Effector memory CD4-positive, alpha-beta T cell (primary cell): ENCODE results near the gene SLC41A3.

Experiments used
- DNase-seq, 3 donors: peaks; one replicate each; pipeline ENCODE4 v3.0.0-alpha.2; 2020
- H3K27ac ChIP-seq: 2 replicates; pipeline ENCODE4 v1.7.0; 2013; ENCODE audit warnings: mild to moderate bottlenecking, low read length, moderate library complexity; ENCODE audit not compliant: insufficient read depth, poor library complexity, severe bottlenecking
- H3K27me3 ChIP-seq: replicated peaks from 2 replicates; pipeline ENCODE4 v1.7.0; 2013; ENCODE audit warnings: mild to moderate bottlenecking, low read length; ENCODE audit not compliant: insufficient read depth, control insufficient read depth, poor library complexity, severe bottlenecking
- H3K36me3 ChIP-seq: 2 replicates; pipeline ENCODE4 v1.7.0; 2013; ENCODE audit warnings: mild to moderate bottlenecking, low read length, moderate library complexity; ENCODE audit not compliant: control insufficient read depth, insufficient read depth
- H3K4me1 ChIP-seq: 2 replicates; pipeline ENCODE4 v1.7.0; 2013; ENCODE audit warnings: low read length, mild to moderate bottlenecking; ENCODE audit not compliant: control insufficient read depth, insufficient read depth, poor library complexity, severe bottlenecking
- H3K4me3 ChIP-seq: 2 replicates; pipeline ENCODE4 v1.7.0; 2013; ENCODE audit warnings: low read length, low read depth, mild to moderate bottlenecking; ENCODE audit not compliant: insufficient read depth, poor library complexity, severe bottlenecking
- H3K9me3 ChIP-seq: 2 replicates; pipeline ENCODE4 v1.7.0; 2013; ENCODE audit warnings: mild to moderate bottlenecking, low read length, moderate library complexity; ENCODE audit not compliant: control insufficient read depth

SLC41A3 gene

DNA sequence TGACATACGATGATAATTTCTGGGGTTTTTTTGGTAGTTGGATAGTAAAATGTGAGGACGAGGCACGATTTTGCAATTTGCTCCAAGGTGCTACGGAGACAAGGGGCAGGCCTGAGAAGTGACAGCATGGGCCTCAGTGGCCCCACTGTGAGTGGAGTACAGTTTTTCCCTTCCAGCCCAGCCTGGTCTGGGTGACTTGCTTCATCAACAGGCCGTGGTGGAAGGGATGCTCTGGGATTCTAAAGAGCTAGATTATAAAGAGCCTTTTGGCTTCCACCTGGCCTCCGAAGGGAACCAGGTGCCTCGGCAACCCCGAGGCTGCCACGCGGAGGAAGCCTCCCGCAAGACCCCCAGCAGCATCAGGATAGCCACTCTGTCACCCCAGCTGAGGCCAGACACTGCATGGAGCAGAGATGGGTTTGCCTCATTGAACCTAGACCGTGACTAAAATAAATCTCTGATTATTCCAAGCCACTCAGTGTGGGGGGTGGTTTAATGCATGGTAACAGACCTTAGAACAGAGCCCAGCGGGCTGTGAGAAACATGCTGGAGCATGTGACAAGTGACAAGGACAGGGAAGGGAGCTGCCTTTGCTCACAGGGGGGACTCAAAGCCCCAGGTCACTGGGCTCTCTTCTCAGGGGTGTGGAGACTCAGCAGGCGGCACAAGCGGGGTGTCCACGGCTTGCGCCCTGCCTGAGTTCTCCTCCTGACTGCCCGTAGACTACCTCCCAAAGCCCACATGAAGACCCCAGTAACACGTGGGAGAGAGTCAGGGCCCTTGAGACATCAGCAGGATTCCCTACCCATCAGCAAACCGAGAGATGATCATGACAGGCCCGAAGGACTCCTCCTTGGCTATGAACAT is 22.6 kb upstream of the SLC41A3 start:
- no peaks in the 10 kb centered on the region for H3K4me1 ChIP-seq
- DNase-seq, result no peak
- no peak overlapping the region for H3K4me3 ChIP-seq
- H3K9me3 ChIP-seq, result no peaks in the 10 kb centered on the region
- no peaks in the 10 kb centered on the region for H3K36me3 ChIP-seq
- no peaks in the 10 kb centered on the region for H3K27me3 ChIP-seq
- H3K27ac ChIP-seq, result no peak overlapping the region

DNA sequence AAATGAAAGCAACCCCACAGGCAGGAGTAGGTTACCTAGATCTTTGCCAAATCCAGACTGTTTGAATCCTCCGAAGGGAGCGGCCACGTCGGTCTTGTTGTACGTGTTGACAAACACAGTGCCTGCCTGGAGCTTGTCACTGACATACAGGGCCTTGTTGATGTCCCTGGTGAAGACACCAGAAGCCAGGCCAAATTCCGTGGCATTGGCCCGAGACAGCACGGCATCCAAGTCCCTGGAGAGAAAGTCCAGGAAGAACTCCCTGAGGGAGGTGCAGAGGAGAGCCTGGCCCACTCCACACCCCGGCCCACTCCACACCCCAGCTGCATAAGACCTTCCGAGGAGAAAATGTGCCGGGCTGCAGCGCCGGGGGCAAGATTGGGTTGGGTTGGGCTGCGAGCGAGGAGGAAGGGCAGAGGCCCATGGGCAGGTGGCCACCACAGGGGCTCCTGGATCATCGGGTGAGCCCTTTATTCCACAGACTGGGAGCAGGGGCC is 21.8 kb upstream of the SLC41A3 start:
- Histone ChIP-seq H3K4me1 (no peaks in the 10 kb centered on the region), H3K36me3 (no peaks in the 10 kb centered on the region), H3K27ac (no peak overlapping the region), H3K27me3 (no peaks in the 10 kb centered on the region), H3K9me3 (no peaks in the 10 kb centered on the region), H3K4me3 (no peak overlapping the region)
- no peak for DNase-seq

DNA sequence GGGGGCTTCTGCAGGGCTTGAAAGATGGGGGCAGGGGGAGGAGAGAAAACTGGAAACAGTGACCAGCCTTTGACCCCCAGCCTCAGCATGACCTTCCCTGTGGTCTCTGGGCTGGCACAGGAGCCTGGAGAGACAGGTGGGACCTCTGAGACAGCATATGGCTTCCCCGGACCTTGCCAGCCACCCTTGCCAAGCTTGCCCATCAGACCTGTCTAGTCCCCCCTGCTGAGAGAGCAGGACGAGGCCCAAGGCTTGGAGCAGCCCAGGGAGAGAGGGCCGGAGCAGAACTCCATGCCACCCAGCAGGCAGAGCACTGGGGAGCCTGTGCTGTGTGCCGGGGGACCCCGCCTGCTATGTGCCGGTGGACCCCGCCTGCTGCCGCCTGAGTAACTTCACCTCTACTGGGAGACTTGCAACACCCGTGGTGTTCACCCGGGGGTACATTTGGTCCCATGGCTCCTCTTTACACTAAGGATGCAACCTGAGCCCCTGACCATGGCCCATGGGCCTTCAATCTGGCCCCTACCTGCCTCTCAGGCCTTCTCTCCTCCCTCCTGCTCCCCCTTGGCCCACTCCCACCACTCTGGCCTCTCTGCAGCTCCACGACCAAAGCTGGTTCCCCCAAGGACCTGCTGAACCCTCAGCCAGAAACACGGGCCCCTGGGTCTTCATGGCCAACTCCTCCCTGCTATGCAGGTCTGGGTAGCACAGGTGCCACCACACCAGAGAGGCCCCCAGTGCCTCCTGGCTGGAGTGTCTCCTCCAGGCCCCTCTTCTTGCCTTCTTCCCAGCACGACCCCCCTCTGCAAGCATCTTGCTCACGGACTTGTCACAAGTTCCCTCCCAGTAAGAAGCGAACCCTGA is 21.1 kb upstream of the SLC41A3 start:
- DNase-seq, result no peak
- no peaks in the 10 kb centered on the region for H3K4me1 ChIP-seq
- H3K27ac ChIP-seq, result no peak overlapping the region
- no peak overlapping the region for H3K4me3 ChIP-seq
- H3K36me3 ChIP-seq, result no peaks in the 10 kb centered on the region
- H3K27me3 ChIP-seq, result no peaks in the 10 kb centered on the region
- no peaks in the 10 kb centered on the region for H3K9me3 ChIP-seq

DNA sequence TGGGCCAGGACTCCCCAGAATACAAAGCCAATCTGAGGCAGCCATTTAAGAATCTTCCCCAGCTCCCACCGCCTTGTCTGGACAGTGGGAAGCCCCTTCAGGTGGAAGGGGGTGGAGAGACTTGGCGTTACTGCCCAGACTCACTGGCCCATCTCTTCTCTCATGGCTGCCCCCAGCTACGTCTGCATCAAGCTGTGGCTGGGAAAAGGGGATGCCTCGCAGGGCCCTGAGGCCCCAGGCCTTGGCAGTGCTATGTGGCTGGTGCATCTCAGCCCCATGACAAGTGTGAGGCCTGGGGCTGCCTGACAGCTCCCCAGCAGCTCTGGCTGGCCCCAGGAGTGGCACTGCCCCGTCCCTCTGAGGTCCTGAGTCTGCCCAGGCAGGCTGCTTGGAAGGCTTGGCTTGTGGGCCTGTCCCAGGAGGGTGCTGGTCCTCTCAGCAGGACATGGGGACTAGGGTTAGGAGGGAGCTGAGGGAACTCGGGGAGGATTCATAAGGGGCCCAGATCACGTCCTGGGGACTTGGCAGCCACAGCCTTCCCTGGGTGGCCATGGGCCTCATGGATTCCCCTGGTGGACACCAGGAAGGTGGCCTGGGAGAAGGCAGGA is 20.2 kb upstream of the SLC41A3 start:
- DNase-seq, result no peak
- no peaks in the 10 kb centered on the region for H3K4me1 ChIP-seq
- H3K36me3 ChIP-seq, result no peaks in the 10 kb centered on the region
- no peak overlapping the region for H3K4me3 ChIP-seq
- H3K27me3 ChIP-seq, result no peaks in the 10 kb centered on the region
- H3K27ac ChIP-seq, result no peak overlapping the region
- no peaks in the 10 kb centered on the region for H3K9me3 ChIP-seq

DNA sequence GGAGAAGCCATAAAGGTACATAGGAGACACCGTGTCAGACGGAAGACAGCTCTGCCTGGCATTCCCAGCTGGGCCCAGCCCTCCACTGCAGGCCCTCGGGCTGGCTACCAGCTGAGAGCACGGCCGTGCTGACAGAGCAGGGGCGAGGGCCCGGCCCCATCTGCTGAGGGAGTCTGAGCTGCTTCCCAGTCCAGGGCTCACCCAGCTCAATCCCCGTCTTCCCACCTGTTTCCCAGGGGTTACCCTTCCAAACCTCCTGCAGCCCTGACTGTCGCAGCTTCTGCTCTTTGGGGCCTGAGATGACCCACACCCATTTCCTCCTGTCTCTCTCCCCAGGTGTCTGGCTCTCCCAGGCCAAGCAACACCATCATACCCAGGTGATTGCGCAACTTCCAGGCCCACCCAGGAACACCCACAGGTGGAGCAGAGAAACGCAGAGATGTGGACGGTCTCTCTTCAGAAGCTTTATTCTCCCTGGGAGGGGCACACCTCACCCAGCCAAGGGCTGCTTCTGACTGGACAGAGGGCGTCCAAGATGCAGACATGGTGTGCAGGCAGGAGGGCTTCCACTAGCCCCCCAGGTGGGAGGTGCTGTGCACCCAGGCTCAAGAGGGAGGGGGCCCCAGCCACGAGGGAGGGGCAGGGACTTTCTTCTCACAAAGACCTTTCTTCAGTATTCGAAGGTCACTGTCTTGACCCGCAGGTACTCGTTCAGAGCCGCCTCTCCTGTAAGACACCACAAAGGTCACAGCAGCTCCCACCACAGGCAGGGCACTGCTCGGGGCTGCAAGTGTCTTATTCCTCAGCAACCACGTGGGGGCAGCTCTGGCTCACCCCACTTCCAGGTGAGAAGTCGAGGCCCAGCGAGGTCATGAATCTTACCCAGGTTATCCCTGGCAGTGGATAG is 19.4 kb upstream of the SLC41A3 start:
- Histone ChIP-seq H3K36me3 (no peaks in the 10 kb centered on the region), H3K4me1 (no peaks in the 10 kb centered on the region), H3K27ac (no peak overlapping the region), H3K27me3 (no peaks in the 10 kb centered on the region), H3K4me3 (no peak overlapping the region), H3K9me3 (no peaks in the 10 kb centered on the region)
- no peak for DNase-seq

DNA sequence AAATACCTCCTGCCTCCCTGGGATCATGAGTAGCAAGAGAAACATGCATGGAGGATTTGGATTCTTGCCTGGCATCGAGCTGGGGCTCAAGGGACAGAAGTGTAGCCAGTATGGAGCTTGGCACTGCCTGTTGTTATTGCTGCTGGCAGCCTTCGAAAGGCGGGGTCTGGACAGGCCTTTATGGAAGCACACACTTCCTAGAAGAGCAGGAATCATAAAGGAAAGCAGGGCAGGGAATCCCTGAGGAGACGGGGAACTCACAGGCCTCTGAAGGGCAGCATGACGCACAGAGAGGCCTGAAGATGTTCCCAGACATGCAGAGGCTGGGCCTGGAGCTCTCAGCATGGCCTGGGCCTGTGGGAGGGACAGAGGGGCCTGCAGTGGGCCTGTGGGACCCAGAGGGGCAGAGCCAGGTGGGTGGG is 18.6 kb upstream of the SLC41A3 start:
- H3K27me3 ChIP-seq, result no peaks in the 10 kb centered on the region
- H3K4me1 ChIP-seq, result no peaks in the 10 kb centered on the region
- no peaks in the 10 kb centered on the region for H3K36me3 ChIP-seq
- no peak for DNase-seq
- no peak overlapping the region for H3K27ac ChIP-seq
- H3K9me3 ChIP-seq, result no peaks in the 10 kb centered on the region
- no peak overlapping the region for H3K4me3 ChIP-seq

DNA sequence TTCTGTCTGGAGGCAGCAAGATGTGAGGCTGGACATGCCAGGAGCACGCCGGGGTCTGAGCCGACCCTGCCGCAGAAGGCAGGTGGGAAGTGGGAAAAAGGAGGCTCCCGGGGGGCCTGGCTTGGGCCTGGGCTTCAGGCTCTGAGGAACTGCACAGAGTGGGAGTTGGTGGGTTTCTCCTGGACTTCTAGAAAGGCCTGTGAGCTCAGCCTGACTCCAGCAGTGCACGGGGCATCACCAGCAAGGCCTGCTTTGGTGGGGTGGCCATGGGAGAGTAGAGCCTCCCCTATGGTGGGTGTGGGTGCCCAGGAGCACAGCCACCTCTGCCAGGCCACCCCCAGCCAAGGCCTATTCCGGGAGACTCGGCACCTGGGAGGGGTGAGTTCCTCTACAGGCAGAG is 18.1 kb upstream of the SLC41A3 start:
- H3K9me3 ChIP-seq, result no peaks in the 10 kb centered on the region
- H3K27me3 ChIP-seq, result no peaks in the 10 kb centered on the region
- no peak overlapping the region for H3K4me3 ChIP-seq
- no peaks in the 10 kb centered on the region for H3K4me1 ChIP-seq
- no peaks in the 10 kb centered on the region for H3K36me3 ChIP-seq
- no peak overlapping the region for H3K27ac ChIP-seq
- DNase-seq, result no peak

DNA sequence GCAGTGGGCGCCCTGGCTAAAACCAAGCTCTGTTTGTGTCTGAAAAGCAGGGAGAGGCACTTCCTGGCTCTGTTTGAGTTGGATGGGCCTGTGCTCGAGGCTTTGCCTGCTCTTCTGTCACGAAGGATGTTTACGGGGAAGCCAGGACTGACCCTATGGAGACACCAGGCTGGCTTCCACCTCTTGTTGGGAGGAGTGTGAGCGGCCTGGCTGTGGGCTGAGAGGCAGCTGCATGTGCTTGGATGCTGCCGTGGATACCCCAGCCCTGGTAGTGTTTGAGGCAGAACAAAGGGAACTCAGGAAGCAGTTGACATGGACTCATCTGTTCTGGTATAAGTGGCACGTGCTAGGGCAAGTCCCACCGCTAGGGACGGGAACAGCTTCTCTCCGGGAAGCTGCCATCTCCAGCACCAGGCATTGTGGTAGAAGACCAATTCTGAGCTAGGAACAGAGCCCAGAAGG is 17.6 kb upstream of the SLC41A3 start:
- Histone ChIP-seq H3K9me3 (no peaks in the 10 kb centered on the region), H3K4me1 (no peaks in the 10 kb centered on the region), H3K27ac (no peak overlapping the region), H3K27me3 (no peaks in the 10 kb centered on the region), H3K36me3 (no peaks in the 10 kb centered on the region), H3K4me3 (no peak overlapping the region)
- no peak for DNase-seq

DNA sequence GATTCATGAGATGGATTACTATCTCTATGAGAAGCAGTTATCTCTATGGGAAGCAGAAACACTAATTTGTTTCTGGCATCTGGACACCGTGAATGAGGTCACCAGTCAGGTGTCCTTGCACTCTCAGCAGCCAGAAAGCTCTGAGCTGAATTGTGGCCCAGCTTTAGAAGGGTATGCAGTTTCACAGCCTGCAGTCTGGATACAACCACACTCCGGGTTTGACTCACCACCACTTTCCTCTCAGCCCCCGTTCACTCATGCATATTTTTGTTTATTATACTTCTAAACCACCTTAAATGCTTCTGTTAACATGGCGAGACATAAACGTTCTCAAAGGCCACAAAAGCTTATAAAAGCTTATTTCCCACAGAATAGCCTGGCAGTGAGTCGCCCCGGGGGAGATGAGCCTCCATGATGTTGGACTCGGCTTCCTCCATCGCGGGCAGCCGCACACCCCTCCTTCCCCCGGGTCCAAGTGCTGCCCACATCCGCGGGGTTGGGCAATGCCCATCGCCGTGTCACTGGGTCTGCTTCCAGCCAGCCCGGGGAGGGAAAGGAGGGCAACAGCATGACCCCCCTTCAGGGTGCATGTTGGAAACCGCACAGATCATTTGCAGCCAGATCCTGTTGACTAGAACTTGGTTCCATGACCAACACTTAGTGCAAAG is 16.8 kb upstream of the SLC41A3 start:
- Histone ChIP-seq H3K27ac (no peak overlapping the region), H3K9me3 (no peaks in the 10 kb centered on the region), H3K36me3 (no peaks in the 10 kb centered on the region), H3K27me3 (no peaks in the 10 kb centered on the region), H3K4me3 (no peak overlapping the region), H3K4me1 (no peaks in the 10 kb centered on the region)
- no peak for DNase-seq
